WTC11 (cell line): Measurements from ENCODE around the gene CREB1.

Source experiments
- FOXK1 ChIP-seq: sonication (generic); formaldehyde crosslinking; IDR thresholded peaks from 2 replicates; pipeline ENCODE4 v1.8.0; 2022; ENCODE audit warnings: mild to moderate bottlenecking, moderate library complexity, missing genetic modification reagents
- JUN ChIP-seq: sonication (generic); formaldehyde crosslinking; IDR thresholded peaks from 2 replicates; pipeline ENCODE4 v1.8.0; 2023; ENCODE audit warnings: mild to moderate bottlenecking, missing genetic modification reagents
- MYBL2 ChIP-seq: sonication (generic); formaldehyde crosslinking; IDR thresholded peaks from 2 replicates; pipeline ENCODE4 v1.8.1; 2023; ENCODE audit warnings: mild to moderate bottlenecking, moderate library complexity, missing genetic modification reagents
- NR2C2 ChIP-seq: sonication (generic); formaldehyde crosslinking; IDR thresholded peaks from 2 replicates; pipeline ENCODE4 v1.8.0; 2022; ENCODE audit warnings: mild to moderate bottlenecking, missing genetic modification reagents
- SMAD4 ChIP-seq: sonication (generic); formaldehyde crosslinking; IDR thresholded peaks from 2 replicates; pipeline ENCODE4 v1.8.0; 2022; ENCODE audit warnings: mild to moderate bottlenecking, missing genetic modification reagents
- SOX15 ChIP-seq: fragments of 250-450 bp; sonication (Bioruptor Pico); IDR thresholded peaks from 2 replicates; pipeline ENCODE4 v1.9.0; 2021; ENCODE audit warnings: mild to moderate bottlenecking
- ZNF121 ChIP-seq: sonication (generic); formaldehyde crosslinking; IDR thresholded peaks from 2 replicates; pipeline ENCODE4 v1.8.0; 2023; ENCODE audit warnings: missing genetic modification reagents
- TF ChIP-seq, protein P1 (sequence below): fragments of 200-600 bp; IDR thresholded peaks from 2 replicates; pipeline ENCODE4 v1.8.0; 2022; ENCODE audit warnings: antibody characterized with exemption
- TF ChIP-seq, protein P2 (sequence below): sonication (generic); formaldehyde crosslinking; IDR thresholded peaks from 2 replicates; pipeline ENCODE4 v1.8.1; 2022; ENCODE audit warnings: low read depth, missing genetic modification reagents, borderline replicate concordance
- TF ChIP-seq, protein P3 (sequence below): sonication (generic); formaldehyde crosslinking; IDR thresholded peaks from 2 replicates; pipeline ENCODE4 v1.8.0; 2022; ENCODE audit warnings: mild to moderate bottlenecking, missing genetic modification reagents
- TF ChIP-seq, protein P4 (sequence below): sonication (generic); formaldehyde crosslinking; IDR thresholded peaks from 2 replicates; pipeline ENCODE4 v1.8.1; 2023; ENCODE audit warnings: mild to moderate bottlenecking, missing genetic modification reagents, moderate library complexity
- TF ChIP-seq, protein P5 (sequence below): sonication (generic); formaldehyde crosslinking; IDR thresholded peaks from 2 replicates; pipeline ENCODE4 v1.8.0; 2022; ENCODE audit warnings: mild to moderate bottlenecking, missing genetic modification reagents

DNA sequence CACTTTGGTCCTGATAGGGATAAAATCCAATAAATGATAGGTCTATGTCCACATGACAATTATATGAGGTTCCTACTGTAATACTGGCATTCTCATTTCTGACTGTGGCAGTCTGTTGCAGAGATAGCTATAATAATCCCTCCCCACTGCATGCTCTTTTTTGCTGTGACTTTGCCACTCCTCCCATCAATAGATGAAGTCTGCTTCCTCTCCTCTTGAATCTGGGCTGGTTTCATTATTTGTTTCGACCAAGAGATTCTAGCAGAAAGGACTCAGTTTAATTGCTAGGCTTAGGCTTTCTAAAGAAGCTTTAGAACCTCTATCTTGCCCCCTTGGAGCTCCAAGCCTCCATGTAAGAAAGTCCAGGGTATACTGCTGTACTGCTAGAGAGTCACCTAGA, 23.3 kb upstream of the CREB1 start:
- TF ChIP-seq, protein P1, sequence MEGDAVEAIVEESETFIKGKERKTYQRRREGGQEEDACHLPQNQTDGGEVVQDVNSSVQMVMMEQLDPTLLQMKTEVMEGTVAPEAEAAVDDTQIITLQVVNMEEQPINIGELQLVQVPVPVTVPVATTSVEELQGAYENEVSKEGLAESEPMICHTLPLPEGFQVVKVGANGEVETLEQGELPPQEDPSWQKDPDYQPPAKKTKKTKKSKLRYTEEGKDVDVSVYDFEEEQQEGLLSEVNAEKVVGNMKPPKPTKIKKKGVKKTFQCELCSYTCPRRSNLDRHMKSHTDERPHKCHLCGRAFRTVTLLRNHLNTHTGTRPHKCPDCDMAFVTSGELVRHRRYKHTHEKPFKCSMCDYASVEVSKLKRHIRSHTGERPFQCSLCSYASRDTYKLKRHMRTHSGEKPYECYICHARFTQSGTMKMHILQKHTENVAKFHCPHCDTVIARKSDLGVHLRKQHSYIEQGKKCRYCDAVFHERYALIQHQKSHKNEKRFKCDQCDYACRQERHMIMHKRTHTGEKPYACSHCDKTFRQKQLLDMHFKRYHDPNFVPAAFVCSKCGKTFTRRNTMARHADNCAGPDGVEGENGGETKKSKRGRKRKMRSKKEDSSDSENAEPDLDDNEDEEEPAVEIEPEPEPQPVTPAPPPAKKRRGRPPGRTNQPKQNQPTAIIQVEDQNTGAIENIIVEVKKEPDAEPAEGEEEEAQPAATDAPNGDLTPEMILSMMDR, result no peak
- TF ChIP-seq, protein P2, sequence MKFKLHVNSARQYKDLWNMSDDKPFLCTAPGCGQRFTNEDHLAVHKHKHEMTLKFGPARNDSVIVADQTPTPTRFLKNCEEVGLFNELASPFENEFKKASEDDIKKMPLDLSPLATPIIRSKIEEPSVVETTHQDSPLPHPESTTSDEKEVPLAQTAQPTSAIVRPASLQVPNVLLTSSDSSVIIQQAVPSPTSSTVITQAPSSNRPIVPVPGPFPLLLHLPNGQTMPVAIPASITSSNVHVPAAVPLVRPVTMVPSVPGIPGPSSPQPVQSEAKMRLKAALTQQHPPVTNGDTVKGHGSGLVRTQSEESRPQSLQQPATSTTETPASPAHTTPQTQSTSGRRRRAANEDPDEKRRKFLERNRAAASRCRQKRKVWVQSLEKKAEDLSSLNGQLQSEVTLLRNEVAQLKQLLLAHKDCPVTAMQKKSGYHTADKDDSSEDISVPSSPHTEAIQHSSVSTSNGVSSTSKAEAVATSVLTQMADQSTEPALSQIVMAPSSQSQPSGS, result no peak
- no peak for TF ChIP-seq MYBL2 (CRISPR knock-in tag)
- TF ChIP-seq, protein P3, sequence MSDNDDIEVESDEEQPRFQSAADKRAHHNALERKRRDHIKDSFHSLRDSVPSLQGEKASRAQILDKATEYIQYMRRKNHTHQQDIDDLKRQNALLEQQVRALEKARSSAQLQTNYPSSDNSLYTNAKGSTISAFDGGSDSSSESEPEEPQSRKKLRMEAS (CRISPR knock-in tag), result no peak
- TF ChIP-seq SOX15 (CRISPR knock-in tag), result no peak
- TF ChIP-seq NR2C2, result no peak
- TF ChIP-seq, protein P4, sequence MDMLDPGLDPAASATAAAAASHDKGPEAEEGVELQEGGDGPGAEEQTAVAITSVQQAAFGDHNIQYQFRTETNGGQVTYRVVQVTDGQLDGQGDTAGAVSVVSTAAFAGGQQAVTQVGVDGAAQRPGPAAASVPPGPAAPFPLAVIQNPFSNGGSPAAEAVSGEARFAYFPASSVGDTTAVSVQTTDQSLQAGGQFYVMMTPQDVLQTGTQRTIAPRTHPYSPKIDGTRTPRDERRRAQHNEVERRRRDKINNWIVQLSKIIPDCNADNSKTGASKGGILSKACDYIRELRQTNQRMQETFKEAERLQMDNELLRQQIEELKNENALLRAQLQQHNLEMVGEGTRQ, result no peak
- TF ChIP-seq FOXK1 (CRISPR knock-in tag), result no peak
- TF ChIP-seq SMAD4 (CRISPR knock-in tag), result no peak
- TF ChIP-seq, protein P5, sequence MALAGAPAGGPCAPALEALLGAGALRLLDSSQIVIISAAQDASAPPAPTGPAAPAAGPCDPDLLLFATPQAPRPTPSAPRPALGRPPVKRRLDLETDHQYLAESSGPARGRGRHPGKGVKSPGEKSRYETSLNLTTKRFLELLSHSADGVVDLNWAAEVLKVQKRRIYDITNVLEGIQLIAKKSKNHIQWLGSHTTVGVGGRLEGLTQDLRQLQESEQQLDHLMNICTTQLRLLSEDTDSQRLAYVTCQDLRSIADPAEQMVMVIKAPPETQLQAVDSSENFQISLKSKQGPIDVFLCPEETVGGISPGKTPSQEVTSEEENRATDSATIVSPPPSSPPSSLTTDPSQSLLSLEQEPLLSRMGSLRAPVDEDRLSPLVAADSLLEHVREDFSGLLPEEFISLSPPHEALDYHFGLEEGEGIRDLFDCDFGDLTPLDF (CRISPR knock-in tag), result no peak
- no peak for TF ChIP-seq ZNF121 (CRISPR knock-in tag)
- TF ChIP-seq JUN, result no peak
